ENCODE measurements around the gene CPXM1. TPM values are rescaled to one million over a fixed set of nuclear protein-coding genes. Genes with fewer than 3 reads are reported as not detected.

CPXM1 gene
- total RNA-seq, 6 experiments from 2014 or later: 0.07 to 0.16 (median 0.12) TPM; not detected in 3

DNA sequence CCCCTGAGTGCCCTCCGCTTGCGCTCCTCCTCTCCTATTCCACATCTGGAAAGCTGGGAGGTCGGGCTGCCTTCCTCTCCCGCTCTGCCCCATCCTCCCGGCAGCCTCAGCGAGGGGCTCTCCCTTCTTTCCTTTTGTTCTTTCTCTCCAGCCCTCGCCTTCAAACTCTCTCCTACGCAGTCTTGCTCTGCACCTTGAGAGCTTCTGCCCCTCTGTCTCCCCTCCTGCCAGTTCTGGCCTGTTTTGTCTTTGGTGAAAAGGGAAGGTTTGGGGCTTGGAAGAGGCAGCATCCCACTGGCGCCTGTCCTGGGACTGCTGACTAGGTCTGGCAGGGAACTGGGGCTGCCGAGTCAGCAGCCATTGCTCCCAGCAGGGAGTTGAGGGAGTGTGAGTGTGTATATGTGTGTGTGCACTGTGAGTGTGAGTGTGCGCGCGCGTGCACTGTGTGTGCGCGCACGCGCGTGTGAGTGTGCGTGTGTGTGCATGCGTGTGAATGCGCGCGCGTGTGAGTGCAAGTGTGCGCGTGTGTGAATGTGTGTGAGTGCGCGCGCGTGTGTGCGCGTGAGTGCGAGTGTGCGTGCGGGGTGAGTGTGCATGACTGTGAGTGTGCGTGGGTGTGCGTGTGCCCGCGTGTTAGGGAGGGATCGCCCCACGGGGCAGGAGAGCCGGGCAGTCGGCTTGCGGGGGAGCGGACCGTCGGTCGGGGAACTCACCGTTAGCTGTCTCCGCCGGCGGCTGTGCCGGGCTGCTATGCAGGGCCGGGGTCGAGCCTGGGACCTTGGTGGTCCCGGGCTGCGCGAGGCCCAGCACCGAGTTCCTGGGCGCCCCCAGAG, 523 bp downstream of the CPXM1 start:
- WGBS (ENCODE audit: insufficient coverage, low coverage, low lambda C conversion rate, missing lambda C conversion rate): 16% methylated on average over 24 of the region's 61 CpGs
- ATAC-seq: peak in 1 of 4 donors; percentile 22
- no peak overlapping the region for H3K27ac ChIP-seq
- H3K36me3 ChIP-seq: no peaks in the 10 kb centered on the region
- intact Hi-C loops (cut with DNase I): no loop called here
- peak in 1 of 3 donors; percentile 41 for DNase-seq
- TF ChIP-seq POLR2A (IDR thresholded peaks at IDR 0.05): no peak
- TF ChIP-seq, protein P1, sequence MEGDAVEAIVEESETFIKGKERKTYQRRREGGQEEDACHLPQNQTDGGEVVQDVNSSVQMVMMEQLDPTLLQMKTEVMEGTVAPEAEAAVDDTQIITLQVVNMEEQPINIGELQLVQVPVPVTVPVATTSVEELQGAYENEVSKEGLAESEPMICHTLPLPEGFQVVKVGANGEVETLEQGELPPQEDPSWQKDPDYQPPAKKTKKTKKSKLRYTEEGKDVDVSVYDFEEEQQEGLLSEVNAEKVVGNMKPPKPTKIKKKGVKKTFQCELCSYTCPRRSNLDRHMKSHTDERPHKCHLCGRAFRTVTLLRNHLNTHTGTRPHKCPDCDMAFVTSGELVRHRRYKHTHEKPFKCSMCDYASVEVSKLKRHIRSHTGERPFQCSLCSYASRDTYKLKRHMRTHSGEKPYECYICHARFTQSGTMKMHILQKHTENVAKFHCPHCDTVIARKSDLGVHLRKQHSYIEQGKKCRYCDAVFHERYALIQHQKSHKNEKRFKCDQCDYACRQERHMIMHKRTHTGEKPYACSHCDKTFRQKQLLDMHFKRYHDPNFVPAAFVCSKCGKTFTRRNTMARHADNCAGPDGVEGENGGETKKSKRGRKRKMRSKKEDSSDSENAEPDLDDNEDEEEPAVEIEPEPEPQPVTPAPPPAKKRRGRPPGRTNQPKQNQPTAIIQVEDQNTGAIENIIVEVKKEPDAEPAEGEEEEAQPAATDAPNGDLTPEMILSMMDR (IDR thresholded peaks at IDR 0.05): no peak
- no peaks in the 10 kb centered on the region for H3K9me3 ChIP-seq
- H3K4me3 ChIP-seq: no peak overlapping the region
- no peaks in the 10 kb centered on the region for H3K4me1 ChIP-seq
- H3K27me3 ChIP-seq: no peaks in the 10 kb centered on the region

DNA sequence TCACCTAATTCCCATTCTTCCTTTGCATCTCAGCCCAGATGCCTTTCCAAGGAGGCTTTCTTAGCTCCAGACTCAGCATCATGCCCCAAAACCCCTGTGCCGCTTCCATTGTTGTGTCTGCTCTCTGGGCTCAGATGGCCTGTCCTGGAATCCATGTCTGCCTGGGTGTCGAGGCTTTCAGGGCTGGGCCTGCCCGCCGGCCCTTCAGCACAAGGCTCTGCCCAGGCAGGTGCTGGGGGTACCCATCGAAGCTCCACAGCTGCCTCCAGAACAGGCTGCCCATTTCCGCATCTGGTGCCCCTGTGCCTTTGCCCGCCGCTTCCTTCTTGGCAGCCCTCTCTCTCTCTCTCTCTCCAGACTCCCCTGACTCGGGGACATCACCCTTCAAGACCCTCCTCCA, 1.2 kb downstream of the CPXM1 start:
- Histone ChIP-seq H3K9me3 (no peaks in the 10 kb centered on the region), H3K4me3 (no peak overlapping the region), H3K4me1 (no peaks in the 10 kb centered on the region), H3K27ac (no peak overlapping the region), H3K27me3 (no peaks in the 10 kb centered on the region), H3K36me3 (no peaks in the 10 kb centered on the region)
- WGBS (ENCODE audit: insufficient coverage, low coverage, low lambda C conversion rate, missing lambda C conversion rate): 53% methylated on average over 9 of the region's 9 CpGs
- TF ChIP-seq, protein P1 (IDR thresholded peaks at IDR 0.05): no peak
- TF ChIP-seq POLR2A (IDR thresholded peaks at IDR 0.05): no peak
- ATAC-seq: no peak
- intact Hi-C loops (cut with DNase I): no loop called here
- peak in 1 of 3 donors; percentile 35 for DNase-seq

DNA sequence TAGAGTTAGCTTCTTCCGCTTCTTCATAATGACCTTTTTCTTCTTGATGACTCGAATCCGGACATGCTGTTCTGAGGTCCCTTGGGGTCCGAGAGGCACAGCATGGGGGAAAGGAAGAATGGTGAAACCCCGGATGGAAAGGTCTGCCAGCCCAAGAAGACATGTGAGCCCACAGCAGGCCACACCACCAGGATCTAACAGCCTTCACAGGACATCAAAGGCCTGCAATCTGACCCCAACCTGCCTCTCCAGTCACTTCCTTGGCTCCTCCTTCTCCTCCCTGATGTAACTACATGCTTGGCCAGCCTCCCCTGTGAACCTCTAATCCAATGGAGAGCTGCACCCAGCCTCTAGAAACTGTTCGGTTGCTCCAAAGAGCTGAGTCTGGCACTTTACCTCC, 1.6 kb downstream of the CPXM1 start:
- Histone ChIP-seq H3K27ac (no peak overlapping the region), H3K9me3 (no peaks in the 10 kb centered on the region), H3K27me3 (no peaks in the 10 kb centered on the region), H3K36me3 (no peaks in the 10 kb centered on the region), H3K4me1 (no peaks in the 10 kb centered on the region), H3K4me3 (no peak overlapping the region)
- ATAC-seq (no peak), DNase-seq (peak in 1 of 3 donors; percentile 22)
- TF ChIP-seq POLR2A (IDR thresholded peaks at IDR 0.05): no peak
- TF ChIP-seq, protein P1 (IDR thresholded peaks at IDR 0.05): no peak
- WGBS (ENCODE audit: insufficient coverage, low coverage, low lambda C conversion rate, missing lambda C conversion rate): 57% methylated on average over 3 of the region's 6 CpGs
- intact Hi-C loops (cut with DNase I): no loop called here

DNA sequence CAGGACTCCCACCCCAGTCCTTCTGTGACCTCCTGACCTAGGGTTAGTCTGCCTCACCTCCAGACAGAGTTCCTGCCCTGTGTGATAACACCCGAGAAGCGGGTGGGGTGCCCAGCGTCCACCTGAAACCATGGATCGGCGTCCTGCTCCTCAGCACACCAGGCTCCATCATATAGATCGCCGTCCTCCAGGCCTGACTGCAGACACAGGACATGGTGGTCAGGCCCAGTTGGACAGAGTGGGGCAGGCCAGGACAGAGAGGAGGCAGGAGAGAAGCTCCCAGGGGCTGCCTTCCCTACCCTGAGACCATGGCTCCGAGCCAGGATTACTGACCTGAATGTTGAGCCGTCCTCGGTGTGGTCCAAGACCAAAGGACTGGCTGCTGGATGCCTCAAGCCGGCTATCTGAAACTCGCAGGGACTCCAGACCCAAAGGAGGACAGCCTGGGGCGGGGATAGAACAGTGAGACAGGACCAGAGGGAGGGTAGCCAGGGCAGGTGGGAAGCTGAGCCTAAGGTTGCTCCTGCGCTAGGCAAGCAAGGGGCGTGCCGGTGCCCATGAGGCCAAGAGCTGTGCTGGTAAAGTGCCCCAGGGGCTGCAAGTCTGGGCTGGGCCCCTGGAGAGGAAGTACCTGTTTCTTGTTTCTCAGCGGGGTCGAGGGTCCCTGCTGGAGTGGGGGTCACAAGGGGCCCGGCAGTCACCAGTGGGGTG, 2.2 kb downstream of the CPXM1 start:
- intact Hi-C loops (cut with DNase I): no loop called here
- Histone ChIP-seq H3K4me1 (no peaks in the 10 kb centered on the region), H3K27ac (no peak overlapping the region), H3K27me3 (no peaks in the 10 kb centered on the region), H3K9me3 (no peaks in the 10 kb centered on the region), H3K4me3 (no peak overlapping the region), H3K36me3 (no peaks in the 10 kb centered on the region)
- DNase-seq (peak in 1 of 3 donors; percentile 38), ATAC-seq (no peak)
- 100% methylated on average over 2 of the region's 19 CpGs for WGBS (ENCODE audit: insufficient coverage, low coverage, low lambda C conversion rate, missing lambda C conversion rate)
- TF ChIP-seq, protein P1 (IDR thresholded peaks at IDR 0.05): no peak
- no peak for TF ChIP-seq POLR2A (IDR thresholded peaks at IDR 0.05)

Measured in right lobe of liver (tissue), 6 donors.